WTC11 (cell line): ENCODE results near the gene PSKH1. TPM values are rescaled to one million over a fixed set of nuclear protein-coding genes. Genes with fewer than 3 reads are reported as not detected.

Experiments
- ATAC-seq: fragments of 200-7000 bp; cut with Tn5 transposase; 2 replicates; pipeline ENCODE4 v1.10.0; 2021; ENCODE audit warnings: mild to moderate bottlenecking, moderate library complexity
- CTCF ChIA-PET: fragments of 300-600 bp; sonication (Branson Sonifier 250); formaldehyde crosslinking; loops from one replicate; lab custom pipeline; 2021; ENCODE audit warnings: antibody characterized with exemption; lab: Charles Lee
- POLR2A ChIA-PET: fragments of 350-600 bp; sonication (Branson Sonifier 250); formaldehyde crosslinking; loops from one replicate; lab custom pipeline; 2021; ENCODE audit warnings: antibody characterized with exemption; lab: Charles Lee
- DNase-seq: peaks from one replicate; pipeline ENCODE4 v3.0.0; 2021; ENCODE audit warnings: low spot score
- H3K27ac Mint-ChIP-seq: 2 replicates; pipeline ENCODE4 v1.8.0; 2021; ENCODE audit warnings: mixed read lengths
- H3K27me3 Mint-ChIP-seq: 2 replicates; pipeline ENCODE4 v1.8.0; 2021; ENCODE audit warnings: low read depth, mild to moderate bottlenecking, moderate library complexity, mixed read lengths
- H3K36me3 Mint-ChIP-seq: 2 replicates; pipeline ENCODE4 v1.8.0; 2021; ENCODE audit warnings: mixed read lengths
- H3K4me1 Mint-ChIP-seq: 2 replicates; pipeline ENCODE4 v1.8.0; 2022; ENCODE audit warnings: mixed read lengths
- H3K4me3 Mint-ChIP-seq: 2 replicates; pipeline ENCODE4 v1.8.0; 2021; ENCODE audit warnings: mild to moderate bottlenecking, moderate library complexity, mixed read lengths
- H3K9me3 Mint-ChIP-seq: 2 replicates; pipeline ENCODE4 v1.8.0; 2021; ENCODE audit warnings: mixed read lengths
- ATF2 ChIP-seq: sonication (generic); formaldehyde crosslinking; IDR thresholded peaks from 2 replicates; pipeline ENCODE4 v1.8.1; 2022; ENCODE audit warnings: low read depth, missing genetic modification reagents, borderline replicate concordance
- CDX4 ChIP-seq: fragments of 250-450 bp; sonication (Bioruptor Pico); IDR thresholded peaks from 2 replicates; pipeline ENCODE4 v1.9.0; 2021; ENCODE audit warnings: moderate library complexity, mild to moderate bottlenecking, inconsistent platforms, borderline replicate concordance
- CREM ChIP-seq: sonication (generic); formaldehyde crosslinking; IDR thresholded peaks from 2 replicates; pipeline ENCODE4 v1.8.1; 2022; ENCODE audit warnings: mild to moderate bottlenecking, missing genetic modification reagents, moderate library complexity
- E2F4 ChIP-seq: sonication (generic); formaldehyde crosslinking; IDR thresholded peaks from 2 replicates; pipeline ENCODE4 v1.8.1; 2022; ENCODE audit warnings: low read depth, mild to moderate bottlenecking, moderate library complexity, missing genetic modification reagents, borderline replicate concordance
- EMX1 ChIP-seq: fragments of 250-450 bp; sonication (Bioruptor Pico); IDR thresholded peaks from 2 replicates; pipeline ENCODE4 v1.8.0; 2021; ENCODE audit warnings: mild to moderate bottlenecking
- FOXP1 ChIP-seq: sonication (generic); formaldehyde crosslinking; IDR thresholded peaks from 2 replicates; pipeline ENCODE4 v1.8.0; 2022; ENCODE audit warnings: missing genetic modification reagents, mild to moderate bottlenecking, moderate library complexity, borderline replicate concordance
- GABPB1 ChIP-seq: sonication (generic); formaldehyde crosslinking; IDR thresholded peaks from 2 replicates; pipeline ENCODE4 v1.8.1; 2023; ENCODE audit warnings: mild to moderate bottlenecking, missing genetic modification reagents
- MLX ChIP-seq: sonication (generic); formaldehyde crosslinking; IDR thresholded peaks from 2 replicates; pipeline ENCODE4 v1.8.1; 2023; ENCODE audit warnings: mild to moderate bottlenecking, missing genetic modification reagents, moderate library complexity
- MYBL2 ChIP-seq: sonication (generic); formaldehyde crosslinking; IDR thresholded peaks from 2 replicates; pipeline ENCODE4 v1.8.1; 2023; ENCODE audit warnings: mild to moderate bottlenecking, moderate library complexity, missing genetic modification reagents
- PRDM15 ChIP-seq: sonication (generic); formaldehyde crosslinking; IDR thresholded peaks from 2 replicates; pipeline ENCODE4 v1.8.0; 2022; ENCODE audit warnings: missing genetic modification reagents
- RORB ChIP-seq: fragments of 250-450 bp; sonication (Bioruptor Pico); IDR thresholded peaks from 2 replicates; pipeline ENCODE4 v1.9.0; 2021; ENCODE audit warnings: mild to moderate bottlenecking
- TP53 ChIP-seq: sonication (generic); formaldehyde crosslinking; IDR thresholded peaks from 2 replicates; pipeline ENCODE4 v1.8.1; 2023; ENCODE audit warnings: mild to moderate bottlenecking, missing genetic modification reagents
- ZNF512 ChIP-seq: sonication (generic); formaldehyde crosslinking; IDR thresholded peaks from 2 replicates; pipeline ENCODE4 v1.8.1; 2022; ENCODE audit warnings: missing genetic modification reagents, borderline replicate concordance
- ZSCAN18 ChIP-seq: fragments of 250-450 bp; sonication (Bioruptor Pico); IDR thresholded peaks from 2 replicates; pipeline ENCODE4 v2.1.2; 2022; ENCODE audit warnings: mild to moderate bottlenecking, moderate library complexity
- total RNA-seq: library from RNA; stranded (reverse); gene quantifications from 3 replicates; pipeline ENCODE4 v1.2.3, GENCODE V29; 2021

The PSKH1 gene
- total RNA-seq, 1 experiment from 2014 or later, result 32.6 TPM

- ATAC-seq (no peak), DNase-seq (no peak)
- Mint-ChIP-seq H3K9me3 (no peaks in the 10 kb centered on the region), H3K27me3 (no peaks in the 10 kb centered on the region), H3K4me3 (peak overlapping the region; percentile 94), H3K27ac (0 out of 2 replicates have a peak overlapping the region, but pooled peaks have one; percentile 54), H3K36me3 (no peaks in the 10 kb centered on the region), H3K4me1 (peaks cover 48% of the 10 kb centered on the region)
- ChIA-PET CTCF (interaction anchor here (0.8 to 4.4 kb wide), 5 partner anchors 22 to 242 kb away, joined by 3 to 58 read pairs (median 16); partner anchors contain the start of genes NFATC3 and NRN1L), POLR2A (interaction anchor here (1.5 kb wide), 1 partner anchor 27 kb away, joined by 4 read pairs; no protein-coding TSS in a partner anchor)
- TF ChIP-seq GABPB1 (CRISPR knock-in tag) (no peak), PRDM15 (no peak), EMX1 (no peak), ZSCAN18 (CRISPR knock-in tag) (no peak), E2F4 (CRISPR knock-in tag) (no peak), ZNF512 (CRISPR knock-in tag) (no peak), CREM (CRISPR knock-in tag) (no peak), CDX4 (no peak), RORB (no peak), FOXP1 (CRISPR knock-in tag) (no peak), MYBL2 (no peak)
These were observed 49.7 kb upstream of the PSKH1 start for GRCh38 chr16:67843343-67843765.

- peak overlapping the region; percentile 94 for H3K4me3 Mint-ChIP-seq
- ATAC-seq (no peak), DNase-seq (no peak)
- H3K9me3 Mint-ChIP-seq, result no peaks in the 10 kb centered on the region
- peaks cover 4% of the 10 kb centered on the region; the same call in 1 of the 2 replicates for H3K36me3 Mint-ChIP-seq
- POLR2A ChIA-PET, result interaction anchor here (0.6 to 1.3 kb wide), 4 partner anchors 10 to 363 kb away, joined by 3 to 6 read pairs (median 4); partner anchors contain the start of genes ATP6V0D1, NRN1L, RANBP10 and TSNAXIP1
- no peaks in the 10 kb centered on the region for H3K27me3 Mint-ChIP-seq
- CTCF ChIA-PET, result interaction anchor here (0.7 to 4.4 kb wide), 10 partner anchors 11 to 181 kb away, joined by 3 to 58 read pairs (median 6); partner anchors contain the start of genes EDC4 and NRN1L
- H3K4me1 Mint-ChIP-seq, result peaks cover 51% of the 10 kb centered on the region
- peak overlapping the region; percentile 72; the same call in 1 of the 2 replicates for H3K27ac Mint-ChIP-seq
- TF ChIP-seq E2F4 (CRISPR knock-in tag), result no peak
- no peak for TF ChIP-seq MLX (CRISPR knock-in tag)
- TF ChIP-seq ATF2 (CRISPR knock-in tag), result no peak
- no peak for TF ChIP-seq TP53 (CRISPR knock-in tag)
These were observed 48.6 kb upstream of the PSKH1 start for GRCh38 chr16:67844497-67844896.
